IMR-90 (cell line): Measurements from ENCODE around the gene NFASC. TPM values are rescaled to one million over a fixed set of nuclear protein-coding genes. Genes with fewer than 3 reads are reported as not detected.

ENCODE experiments used
- ATAC-seq: fragments of 200-7000 bp; cut with Tn5 transposase; 2 replicates; pipeline ENCODE4 v1.9.1; 2020; ENCODE audit warnings: low read depth, mild to moderate bottlenecking, moderate library complexity
- BruUV-seq: library from RNA; stranded (reverse); fragments of 400-500 nt; replicated peaks from 2 replicates; lab custom pipeline; 2021; lab: Mats Ljungman, UMichigan
- CTCF ChIA-PET: fragments of 300-600 bp; formaldehyde crosslinking; extraction: SDS; loops from one replicate; lab custom pipeline; 2021; ENCODE audit warnings: antibody characterized with exemption; lab: Yijun Ruan, JAX
- POLR2A ChIA-PET: fragments of 300-600 bp; sonication (Branson Sonifier 250); formaldehyde crosslinking; loops from one replicate; lab custom pipeline; 2022; ENCODE audit warnings: antibody characterized with exemption; ENCODE audit not compliant: unreplicated experiment; lab: Charles Lee
- DNase-seq: peaks from one replicate; pipeline ENCODE4 v3.0.0; 2013
- H2AFZ ChIP-seq: replicated peaks from 2 replicates; pipeline ENCODE3; 2013; ENCODE audit warnings: low read length, mild to moderate bottlenecking; ENCODE audit not compliant: poor library complexity
- H2AK5ac ChIP-seq: 2 replicates; pipeline ENCODE4 v1.6.1; 2013; ENCODE audit warnings: low read depth, low read length, inconsistent platforms
- H2AK9ac ChIP-seq: replicated peaks from 2 replicates; pipeline ENCODE3; 2013; ENCODE audit warnings: mild to moderate bottlenecking, low read depth, low read length, moderate library complexity; ENCODE audit not compliant: poor library complexity
- H2BK120ac ChIP-seq: 2 replicates; pipeline ENCODE4 v1.6.1; 2013; ENCODE audit warnings: low read depth, low read length, inconsistent platforms
- H2BK15ac ChIP-seq: 3 replicates; pipeline ENCODE4 v1.6.1; 2013; ENCODE audit warnings: low read depth, low read length, inconsistent platforms
- H2BK20ac ChIP-seq: 2 replicates; pipeline ENCODE4 v1.6.1; 2013; ENCODE audit warnings: low read depth, mild to moderate bottlenecking, inconsistent platforms, low read length, moderate library complexity
- H2BK5ac ChIP-seq: 2 replicates; pipeline ENCODE4 v1.6.1; 2013; ENCODE audit warnings: mild to moderate bottlenecking, low read depth, low read length, inconsistent platforms; ENCODE audit not compliant: poor library complexity, severe bottlenecking
- H3K14ac ChIP-seq: replicated peaks from 2 replicates; pipeline ENCODE4 v1.6.1; 2013; ENCODE audit warnings: low read depth, low read length, inconsistent platforms
- H3K18ac ChIP-seq: 2 replicates; pipeline ENCODE4 v1.6.1; 2013; ENCODE audit warnings: low read depth, low read length, control low read depth
- H3K23ac ChIP-seq: 2 replicates; pipeline ENCODE4 v1.6.1; 2013; ENCODE audit warnings: low read depth, low read length, inconsistent platforms
- H3K27ac ChIP-seq: 2 replicates; pipeline ENCODE4 v1.5.1; 2013; ENCODE audit warnings: mild to moderate bottlenecking, control low read depth, low read length; ENCODE audit not compliant: insufficient read depth
- H3K27me3 ChIP-seq: 2 replicates; pipeline ENCODE4 v1.6.1; 2013; ENCODE audit warnings: low read length; ENCODE audit not compliant: control insufficient read depth, insufficient read depth
- H3K36me3 ChIP-seq: 2 replicates; pipeline ENCODE4 v1.6.1; 2013; ENCODE audit warnings: low read length, mixed read lengths; ENCODE audit not compliant: control insufficient read depth, insufficient read depth
- H3K4ac ChIP-seq: 2 replicates; pipeline ENCODE4 v1.6.1; 2013; ENCODE audit warnings: low read depth, low read length, inconsistent platforms
- H3K4me1 ChIP-seq: 2 replicates; pipeline ENCODE4 v1.6.1; 2013; ENCODE audit warnings: low read length, mixed read lengths; ENCODE audit not compliant: control insufficient read depth, insufficient read depth
- H3K4me2 ChIP-seq: 2 replicates; pipeline ENCODE4 v1.6.1; 2013; ENCODE audit warnings: low read depth, mild to moderate bottlenecking, control low read depth, low read length, moderate library complexity
- H3K4me3 ChIP-seq: 2 replicates; pipeline ENCODE4 v1.5.1; 2013; ENCODE audit warnings: low read depth, mild to moderate bottlenecking, control low read depth, low read length, moderate library complexity; ENCODE audit not compliant: insufficient read depth
- H3K56ac ChIP-seq: 2 replicates; pipeline ENCODE4 v1.6.1; 2013; ENCODE audit warnings: low read length, inconsistent platforms; ENCODE audit not compliant: insufficient read depth; ENCODE audit errors: extremely low read depth
- H3K79me1 ChIP-seq, 2 experiments: 2 replicates each; pipeline ENCODE4 v1.6.1; 2013; ENCODE audit warnings: low read length in 2 of 2, inconsistent platforms in 1 of 2, low read depth in 1 of 2
- H3K9ac ChIP-seq: 2 replicates; pipeline ENCODE4 v1.6.1; 2013; ENCODE audit warnings: low read depth, low read length, control low read depth
- H3K9me1 ChIP-seq: 2 replicates; pipeline ENCODE4 v1.6.1; 2013; ENCODE audit warnings: low read length, inconsistent platforms; ENCODE audit not compliant: insufficient read depth
- H3K9me3 ChIP-seq: 2 replicates; pipeline ENCODE4 v1.6.1; 2013; ENCODE audit warnings: low read length; ENCODE audit not compliant: control insufficient read depth, insufficient read depth
- H4K20me1 ChIP-seq: 2 replicates; pipeline ENCODE4 v1.6.1; 2013; ENCODE audit warnings: low read length, inconsistent platforms; ENCODE audit not compliant: insufficient read depth
- H4K5ac ChIP-seq: 2 replicates; pipeline ENCODE4 v1.6.1; 2013; ENCODE audit warnings: mild to moderate bottlenecking, low read depth, low read length, control low read depth
- H4K8ac ChIP-seq, 2 experiments: 2 replicates each; pipeline ENCODE4 v1.6.1; 2013; ENCODE audit warnings: low read depth in 2 of 2, low read length in 2 of 2, control low read depth in 1 of 2, inconsistent platforms in 1 of 2
- H4K91ac ChIP-seq: 2 replicates; pipeline ENCODE4 v1.6.1; 2013; ENCODE audit warnings: low read depth, low read length, inconsistent platforms; ENCODE audit not compliant: insufficient read depth
- BHLHE40 ChIP-seq: fragments of 150-350 bp; IDR thresholded peaks from 2 replicates; pipeline ENCODE4 v1.6.1; 2016; ENCODE audit warnings: mild to moderate bottlenecking, low read depth, low read length
- CEBPB ChIP-seq: IDR thresholded peaks from 2 replicates; pipeline ENCODE4 v1.6.1; 2012; ENCODE audit warnings: low read depth, low read length, improper control_type of control experiment
- CHD1 ChIP-seq: IDR thresholded peaks from 2 replicates; pipeline ENCODE4 v1.6.1; 2012; ENCODE audit warnings: low read depth, low read length, improper control_type of control experiment
- ELK1 ChIP-seq: fragments of 150-350 bp; IDR thresholded peaks from 2 replicates; pipeline ENCODE4 v1.6.1; 2016; ENCODE audit warnings: low read depth, mild to moderate bottlenecking, low read length, moderate library complexity, borderline replicate concordance
- FOS ChIP-seq: fragments of 150-350 bp; IDR thresholded peaks from 2 replicates; pipeline ENCODE4 v1.6.1; 2016; ENCODE audit warnings: low read depth, low read length
- MAFK ChIP-seq: IDR thresholded peaks from 2 replicates; pipeline ENCODE4 v1.6.1; 2012; ENCODE audit warnings: low read depth, low read length, improper control_type of control experiment
- MXI1 ChIP-seq: IDR thresholded peaks from 2 replicates; pipeline ENCODE4 v1.6.1; 2012; ENCODE audit warnings: low read depth, mild to moderate bottlenecking, low read length, moderate library complexity, borderline replicate concordance
- POLR2A ChIP-seq: IDR thresholded peaks from 2 replicates; pipeline ENCODE4 v1.6.1; 2012; ENCODE audit warnings: mild to moderate bottlenecking, low read depth, low read length
- RAD21 ChIP-seq: IDR thresholded peaks from 2 replicates; pipeline ENCODE4 v1.6.1; 2012; ENCODE audit warnings: low read length, improper control_type of control experiment
- RCOR1 ChIP-seq: IDR thresholded peaks from 2 replicates; pipeline ENCODE4 v1.6.1; 2012; ENCODE audit warnings: mild to moderate bottlenecking, low read length, improper control_type of control experiment; ENCODE audit not compliant: insufficient replicate concordance
- RFX5 ChIP-seq: IDR thresholded peaks from 2 replicates; pipeline ENCODE4 v1.8.0; 2012; ENCODE audit warnings: low read depth, mild to moderate bottlenecking, low read length, moderate library complexity
- SMC3 ChIP-seq: fragments of 150-350 bp; IDR thresholded peaks from 2 replicates; pipeline ENCODE4 v1.6.1; 2016; ENCODE audit warnings: low read depth, mild to moderate bottlenecking, antibody characterized with exemption, low read length, moderate library complexity
- WGBS, 2 experiments: methylation state at CpG; one replicate each; pipeline versions ENCODE4 v1.1.5 to v1.1.7; 2013; ENCODE audit warnings: missing lambda C conversion rate in 2 of 2; ENCODE audit not compliant: insufficient read length in 1 of 2; ENCODE audit errors: extremely low coverage in 2 of 2; 5-methylcytosine and 5-hydroxymethylcytosine counted together
- dilution Hi-C: fragments of 300-500 bp; cut with HindIII; formaldehyde crosslinking; loops from one replicate; pipeline ENCODE4 v1.14.3; 2018; ENCODE audit warnings: low sequenced_read_pairs; ENCODE audit not compliant: unreplicated experiment
- in situ Hi-C: fragments of 300-500 bp; cut with MboI; formaldehyde crosslinking; loops from 3 replicates; pipeline ENCODE4 v1.14.3; 2019; ENCODE audit warnings: low sequenced_read_pairs, inconsistent platforms, mixed read lengths
- intact Hi-C: fragments of 100-400 bp; cut with micrococcal nuclease; formaldehyde crosslinking; loops from 2 replicates; pipeline ENCODE4 v1.10.0; 2022
- polyA plus RNA-seq, 3 experiments: library from polyadenylated mRNA; depleted of rRNA; stranded (reverse); fragments of >200 nt; gene quantifications; 2 replicates each; pipeline ENCODE4 v1.2.3, GENCODE V29; 2012; ENCODE audit warnings: low replicate concordance in 1 of 3
- total RNA-seq: library from RNA; depleted of rRNA; stranded (reverse); fragments of >200 nt; gene quantifications from 2 replicates; pipeline ENCODE4 v1.2.3, GENCODE V29; 2012
- TF ChIP-seq, protein P1 (sequence below): conservative IDR thresholded peaks from 2 replicates; pipeline ENCODE4 v1.5.1; 2012; ENCODE audit warnings: mild to moderate bottlenecking, low read depth, low read length, improper control_type of control experiment

The NFASC gene
- total and polyA plus RNA-seq, 2 of the 4 experiments (the other 2 are of a cell fraction) = 0.18 to 0.79 TPM

DNA sequence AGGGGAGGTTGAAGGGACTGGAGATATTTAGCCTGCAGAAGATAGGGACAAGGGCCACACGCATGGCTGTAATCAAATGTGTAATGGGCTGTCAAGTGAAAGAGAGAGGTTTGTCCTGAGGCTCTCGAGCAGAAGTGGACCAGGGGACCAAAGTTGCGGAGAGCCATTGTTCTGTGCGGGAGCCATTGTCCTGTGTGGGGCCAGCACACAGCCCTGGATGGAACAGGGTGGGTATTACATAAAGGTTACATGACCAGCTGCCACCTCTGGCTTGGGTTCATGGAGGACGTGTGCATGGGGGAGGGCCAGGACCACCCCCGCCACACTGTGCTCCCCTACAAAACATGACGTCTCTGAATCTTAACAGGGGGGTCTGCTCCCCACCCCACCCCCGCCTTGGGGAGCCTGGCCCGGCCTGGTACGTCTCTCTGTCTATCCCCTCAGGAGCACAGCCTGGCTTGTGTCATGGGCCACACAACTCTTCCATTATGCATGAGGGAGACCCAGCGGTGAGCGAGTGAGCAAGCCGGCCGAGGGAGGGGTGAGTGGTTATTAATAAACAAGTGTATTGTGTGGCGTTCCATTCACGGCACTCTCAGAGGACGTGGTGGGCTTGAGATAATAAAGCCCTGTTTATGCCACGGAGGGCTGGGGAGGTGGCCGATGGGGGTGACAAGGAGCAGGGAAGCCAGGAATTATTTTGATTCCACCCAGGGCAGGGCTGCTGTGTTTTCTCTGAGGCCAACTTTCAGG is at the start of gene NFASC (continued):
- no peak for TF ChIP-seq SMC3
- no peak for TF ChIP-seq RFX5
- no peak for TF ChIP-seq CEBPB

- Histone ChIP-seq H3K36me3 (no peaks in the 10 kb centered on the region), H3K27ac (no peak overlapping the region), H3K4me2 (no peak overlapping the region), H2AK9ac (no peak overlapping the region), H2BK5ac (no peak overlapping the region), H4K20me1 (no peaks in the 10 kb centered on the region), H3K9me3 (no peaks in the 10 kb centered on the region), H2BK15ac (no peak overlapping the region), H3K79me1 (no peaks in the 10 kb centered on the region), H2AFZ (no peak overlapping the region), H3K56ac (no peak overlapping the region), H3K9ac (no peak overlapping the region), H2BK120ac (no peak overlapping the region), H3K4me3 (no peak overlapping the region), H2AK5ac (no peak overlapping the region), H3K23ac (no peak overlapping the region), H4K8ac (no peak overlapping the region), H3K18ac (no peak overlapping the region), H3K4ac (no peak overlapping the region), H3K14ac (no peak overlapping the region), H4K5ac (no peak overlapping the region), H4K91ac (no peak overlapping the region), H2BK20ac (no peak overlapping the region), H3K9me1 (no peaks in the 10 kb centered on the region), H3K4me1 (no peaks in the 10 kb centered on the region), H3K27me3 (no peaks in the 10 kb centered on the region; the same call in none of the 2 replicates)
- ChIA-PET CTCF (interaction anchor here (0.9 to 4.1 kb wide), 3 partner anchors 14 to 240 kb away, joined by 3 to 18 read pairs (median 13); no protein-coding TSS in a partner anchor), POLR2A (no interaction called here)
- intact Hi-C loops = no loop called here
- DNase-seq (no peak), ATAC-seq (no peak)
- dilution Hi-C loops = no loop called here
- WGBS, 2 experiments = no CpG with 5 or more reads among the region's 5 CpGs
- in situ Hi-C loops = loop anchor here (25.0 kb wide), 1 partner anchor 441 kb away; no protein-coding TSS in a partner anchor
- TF ChIP-seq SMC3 (no peak), BHLHE40 (no peak), MAFK (no peak), RCOR1 (no peak), ELK1 (no peak), CHD1 (no peak), POLR2A (no peak), FOS (no peak), MXI1 (no peak), RAD21 (no peak)
- TF ChIP-seq, protein P1, sequence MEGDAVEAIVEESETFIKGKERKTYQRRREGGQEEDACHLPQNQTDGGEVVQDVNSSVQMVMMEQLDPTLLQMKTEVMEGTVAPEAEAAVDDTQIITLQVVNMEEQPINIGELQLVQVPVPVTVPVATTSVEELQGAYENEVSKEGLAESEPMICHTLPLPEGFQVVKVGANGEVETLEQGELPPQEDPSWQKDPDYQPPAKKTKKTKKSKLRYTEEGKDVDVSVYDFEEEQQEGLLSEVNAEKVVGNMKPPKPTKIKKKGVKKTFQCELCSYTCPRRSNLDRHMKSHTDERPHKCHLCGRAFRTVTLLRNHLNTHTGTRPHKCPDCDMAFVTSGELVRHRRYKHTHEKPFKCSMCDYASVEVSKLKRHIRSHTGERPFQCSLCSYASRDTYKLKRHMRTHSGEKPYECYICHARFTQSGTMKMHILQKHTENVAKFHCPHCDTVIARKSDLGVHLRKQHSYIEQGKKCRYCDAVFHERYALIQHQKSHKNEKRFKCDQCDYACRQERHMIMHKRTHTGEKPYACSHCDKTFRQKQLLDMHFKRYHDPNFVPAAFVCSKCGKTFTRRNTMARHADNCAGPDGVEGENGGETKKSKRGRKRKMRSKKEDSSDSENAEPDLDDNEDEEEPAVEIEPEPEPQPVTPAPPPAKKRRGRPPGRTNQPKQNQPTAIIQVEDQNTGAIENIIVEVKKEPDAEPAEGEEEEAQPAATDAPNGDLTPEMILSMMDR = no peak
- no TSS peak for BruUV-seq
Observed at GRCh38 chr1:204821476-204821875, 49.2 kb upstream of the NFASC start.
